ENCODE measurements around the gene GRPEL2. TPM values are rescaled to one million over a fixed set of nuclear protein-coding genes. Genes with fewer than 3 reads are reported as not detected.

The GRPEL2 gene
- total and polyA plus RNA-seq, 10 donors: 4.6 to 17.7 (median 9.0) TPM

DNA sequence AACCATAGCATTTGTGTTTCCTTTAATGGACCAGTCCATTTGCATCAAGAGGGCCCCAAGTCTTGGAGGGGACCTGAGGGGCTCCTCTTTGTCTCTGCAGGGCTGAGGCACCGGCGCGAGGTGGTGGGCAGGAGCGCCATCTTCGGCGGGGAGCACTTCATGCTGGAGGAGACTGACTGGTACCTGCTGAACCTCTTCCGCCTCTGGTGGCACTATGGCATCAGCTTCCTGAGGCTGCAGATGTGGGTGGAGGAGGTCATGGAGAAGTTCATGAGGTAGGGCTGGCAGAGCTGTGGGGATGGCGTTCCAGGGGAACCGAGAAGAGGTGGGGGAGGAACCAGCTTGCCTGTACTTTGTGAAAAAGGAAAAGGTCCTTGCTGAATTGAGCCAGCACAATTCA is 18.6 kb downstream of the GRPEL2 start:
- H3K27ac ChIP-seq: no peak overlapping the region
- no peak for TF ChIP-seq POLR2A (IDR thresholded peaks at IDR 0.05)
- TF ChIP-seq POLR2AphosphoS5 (IDR thresholded peaks at IDR 0.05): no peak
- TF ChIP-seq, protein P1, sequence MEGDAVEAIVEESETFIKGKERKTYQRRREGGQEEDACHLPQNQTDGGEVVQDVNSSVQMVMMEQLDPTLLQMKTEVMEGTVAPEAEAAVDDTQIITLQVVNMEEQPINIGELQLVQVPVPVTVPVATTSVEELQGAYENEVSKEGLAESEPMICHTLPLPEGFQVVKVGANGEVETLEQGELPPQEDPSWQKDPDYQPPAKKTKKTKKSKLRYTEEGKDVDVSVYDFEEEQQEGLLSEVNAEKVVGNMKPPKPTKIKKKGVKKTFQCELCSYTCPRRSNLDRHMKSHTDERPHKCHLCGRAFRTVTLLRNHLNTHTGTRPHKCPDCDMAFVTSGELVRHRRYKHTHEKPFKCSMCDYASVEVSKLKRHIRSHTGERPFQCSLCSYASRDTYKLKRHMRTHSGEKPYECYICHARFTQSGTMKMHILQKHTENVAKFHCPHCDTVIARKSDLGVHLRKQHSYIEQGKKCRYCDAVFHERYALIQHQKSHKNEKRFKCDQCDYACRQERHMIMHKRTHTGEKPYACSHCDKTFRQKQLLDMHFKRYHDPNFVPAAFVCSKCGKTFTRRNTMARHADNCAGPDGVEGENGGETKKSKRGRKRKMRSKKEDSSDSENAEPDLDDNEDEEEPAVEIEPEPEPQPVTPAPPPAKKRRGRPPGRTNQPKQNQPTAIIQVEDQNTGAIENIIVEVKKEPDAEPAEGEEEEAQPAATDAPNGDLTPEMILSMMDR (IDR thresholded peaks at IDR 0.05 in 8 of 11, conservative IDR thresholded peaks at IDR 0.05 in 3 of 11): no peak
- no peaks in the 10 kb centered on the region for H3K9me3 ChIP-seq
- no peak for DNase-seq
- H3K4me3 ChIP-seq: no peak overlapping the region
- no peaks in the 10 kb centered on the region for H3K27me3 ChIP-seq (replicated peaks in 1 of 7)
- intact Hi-C loops (cut with DNase I; ENCODE audit: low total_unique reads): no loop called here
- H3K36me3 ChIP-seq: peaks cover 0 to 3% (median 0%) of the 10 kb centered on the region in 6 donors
- 89 to 96% (median 91%) methylated on average over 9 of the region's 9 CpGs for WGBS, 5 donors
- peaks cover 0 to 33% (median 17%) of the 10 kb centered on the region in 6 donors for H3K4me1 ChIP-seq

DNA sequence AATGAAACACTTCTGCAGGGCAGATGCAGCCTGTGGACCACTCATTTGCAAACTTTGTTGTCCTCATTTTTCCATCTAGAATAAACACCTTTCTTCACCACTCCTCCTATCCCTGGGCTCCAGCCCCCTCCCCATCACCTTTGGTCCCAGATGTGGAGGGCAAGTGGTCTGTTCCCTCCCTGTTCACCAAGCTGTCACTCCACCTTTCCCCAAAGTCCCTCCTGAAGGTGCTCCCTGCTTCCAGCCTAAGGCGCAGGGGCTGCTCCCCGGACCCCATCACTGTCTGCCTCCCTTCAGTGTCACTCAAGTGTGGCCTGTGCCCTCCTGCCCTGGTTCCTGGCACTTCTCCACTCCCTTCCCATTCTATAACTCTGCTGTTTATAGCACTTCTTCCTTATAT is 19.4 kb downstream of the GRPEL2 start:
- Histone ChIP-seq H3K27me3 (replicated peaks in 1 of 7) (no peaks in the 10 kb centered on the region), H3K4me1 (peaks cover 0 to 25% (median 12%) of the 10 kb centered on the region in 6 donors), H3K9me3 (no peaks in the 10 kb centered on the region), H3K36me3 (peaks cover 0 to 3% (median 0%) of the 10 kb centered on the region in 6 donors), H3K27ac (no peak overlapping the region), H3K4me3 (no peak overlapping the region)
- DNase-seq: no peak
- 97 to 100% (median 98%) methylated on average over 2 of the region's 2 CpGs for WGBS, 5 donors
- intact Hi-C loops (cut with DNase I; ENCODE audit: low total_unique reads): no loop called here
- TF ChIP-seq POLR2A (IDR thresholded peaks at IDR 0.05) (no peak), POLR2AphosphoS5 (IDR thresholded peaks at IDR 0.05) (no peak)
- TF ChIP-seq, protein P1 (IDR thresholded peaks at IDR 0.05 in 8 of 11, conservative IDR thresholded peaks at IDR 0.05 in 3 of 11): no peak

DNA sequence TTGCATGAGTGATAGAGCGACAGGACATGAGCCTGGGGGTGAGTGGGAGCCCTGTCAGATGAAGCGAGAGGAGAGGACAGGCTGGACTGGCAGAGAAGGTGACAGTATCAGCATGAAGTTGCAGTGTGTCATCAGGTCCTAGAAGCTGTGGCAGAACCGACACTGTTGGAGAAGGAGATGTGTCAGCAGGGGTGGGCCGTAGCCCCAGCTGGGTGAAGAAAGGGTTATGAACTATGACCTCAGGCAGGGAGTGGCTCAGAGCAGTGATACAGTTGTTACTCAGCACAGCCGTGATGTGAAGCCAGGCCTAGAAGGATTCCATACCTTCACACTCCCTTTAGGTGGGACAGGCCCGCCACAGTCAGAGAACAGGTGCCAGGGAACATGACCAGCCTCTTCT is 20.1 kb downstream of the GRPEL2 start:
- intact Hi-C loops (cut with DNase I; ENCODE audit: low total_unique reads): no loop called here
- WGBS, 5 donors: 91 to 96% (median 93%) methylated on average over 5 to 6 of the region's 6 CpGs

DNA sequence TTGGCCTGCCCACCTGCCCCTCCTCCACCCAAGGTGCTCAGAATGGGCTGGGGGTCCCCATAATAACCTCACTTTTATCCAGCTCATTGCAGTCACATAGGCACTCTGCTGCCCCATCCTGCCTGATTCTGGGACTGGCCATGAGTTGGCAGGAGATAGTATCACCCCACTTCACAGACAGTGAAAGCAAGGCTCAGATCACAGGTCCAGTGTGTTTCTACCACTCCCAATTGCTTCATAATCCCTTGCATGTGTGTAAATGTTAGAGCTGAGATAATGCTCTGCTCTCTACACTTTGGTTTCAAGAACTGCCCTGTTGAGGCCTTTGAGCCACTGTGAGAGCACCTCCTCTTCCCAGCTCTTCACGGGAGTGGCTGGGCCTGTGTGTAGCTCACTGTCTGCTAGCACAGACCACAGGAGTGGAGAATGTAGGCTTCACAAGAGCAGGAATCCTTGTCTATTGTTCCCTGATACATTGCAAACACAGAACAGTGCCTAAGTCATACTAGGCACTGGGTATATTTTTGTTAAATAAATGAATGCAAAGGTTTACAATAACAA is 20.9 kb downstream of the GRPEL2 start:
- Histone ChIP-seq H3K27me3 (replicated peaks in 1 of 7) (no peaks in the 10 kb centered on the region), H3K27ac (no peak overlapping the region), H3K4me1 (peaks cover 0 to 15% (median 4%) of the 10 kb centered on the region in 6 donors), H3K36me3 (peaks cover 0 to 3% (median 0%) of the 10 kb centered on the region in 6 donors), H3K9me3 (no peaks in the 10 kb centered on the region), H3K4me3 (no peak overlapping the region)
- intact Hi-C loops (cut with DNase I; ENCODE audit: low total_unique reads): no loop called here
- no peak for TF ChIP-seq POLR2AphosphoS5 (IDR thresholded peaks at IDR 0.05)
- TF ChIP-seq, protein P1 (IDR thresholded peaks at IDR 0.05 in 8 of 11, conservative IDR thresholded peaks at IDR 0.05 in 3 of 11): no peak
- no peak for TF ChIP-seq POLR2A (IDR thresholded peaks at IDR 0.05)
- DNase-seq: no peak
- WGBS, 5 donors: 75 to 100% (median 95%) methylated on average over 1 of the region's 1 CpG

More for the DNA sequence above, 20.1 kb downstream of the GRPEL2 start:
- peaks cover 0 to 18% (median 6%) of the 10 kb centered on the region in 6 donors for H3K4me1 ChIP-seq
- no peak for DNase-seq
- TF ChIP-seq POLR2AphosphoS5 (IDR thresholded peaks at IDR 0.05): no peak
- TF ChIP-seq POLR2A (IDR thresholded peaks at IDR 0.05): no peak
- TF ChIP-seq, protein P1 (IDR thresholded peaks at IDR 0.05 in 8 of 11, conservative IDR thresholded peaks at IDR 0.05 in 3 of 11): no peak
- H3K27ac ChIP-seq: no peak overlapping the region
- no peaks in the 10 kb centered on the region for H3K9me3 ChIP-seq
- H3K4me3 ChIP-seq: no peak overlapping the region
- H3K27me3 ChIP-seq (replicated peaks in 1 of 7): no peaks in the 10 kb centered on the region
- H3K36me3 ChIP-seq: peaks cover 0 to 3% (median 0%) of the 10 kb centered on the region in 6 donors

Measured in spleen (tissue), 11 donors.